SU-DHL-6 (cell line): ENCODE results near the gene SGCD.

Experiments
- H2AFZ ChIP-seq: fragments of 200-600 bp; sonication (generic); 2 replicates; pipeline ENCODE4 v1.6.1; 2014; ENCODE audit warnings: low read depth, mild to moderate bottlenecking, moderate library complexity, mixed read lengths, antibody characterized with exemption, low read length; ENCODE audit not compliant: severe bottlenecking
- H3F3A ChIP-seq: fragments of 200-600 bp; shearing (Covaris generic); 2 replicates; pipeline ENCODE4 v1.6.0; 2016; ENCODE audit warnings: antibody characterized with exemption, mild to moderate bottlenecking; ENCODE audit not compliant: insufficient read depth
- H3K27ac ChIP-seq: fragments of 200-600 bp; sonication (generic); 2 replicates; pipeline ENCODE4 v1.5.1; 2016; ENCODE audit warnings: low read depth, mild to moderate bottlenecking, low read length, moderate library complexity, mixed read lengths
- H3K27me3 ChIP-seq: fragments of 200-600 bp; sonication (generic), shearing (Covaris generic); 2 replicates; pipeline ENCODE4 v1.6.0; 2014; ENCODE audit warnings: mild to moderate bottlenecking, low read length
- H3K36me3 ChIP-seq: fragments of 200-600 bp; sonication (generic); 2 replicates; pipeline ENCODE4 v1.6.1; 2014; ENCODE audit warnings: mild to moderate bottlenecking, low read length, mixed read lengths
- H3K4me2 ChIP-seq: fragments of 300-600, 200-600 bp; shearing (Covaris generic), sonication (generic); 2 replicates; pipeline ENCODE4 v1.6.0; 2014; ENCODE audit warnings: low read length, low read depth, mild to moderate bottlenecking; ENCODE audit not compliant: poor library complexity, severe bottlenecking
- H3K4me3 ChIP-seq: fragments of 200-600 bp; sonication (generic); 2 replicates; pipeline ENCODE4 v1.5.1; 2014; ENCODE audit warnings: antibody characterized with exemption, low read length, mild to moderate bottlenecking, mixed read lengths; ENCODE audit not compliant: insufficient read depth, poor library complexity, severe bottlenecking
- H3K79me2 ChIP-seq: fragments of 200-600 bp; sonication (generic); 2 replicates; pipeline ENCODE4 v1.6.1; 2014; ENCODE audit warnings: mild to moderate bottlenecking, low read length, moderate library complexity; ENCODE audit not compliant: insufficient read depth
- H3K9ac ChIP-seq: fragments of 200-600 bp; sonication (generic); 2 replicates; pipeline ENCODE4 v1.7.0; 2014; ENCODE audit warnings: mild to moderate bottlenecking, low read length
- H3K9me2 ChIP-seq: fragments of 200-600 bp; sonication (generic); replicated peaks from 2 replicates; pipeline ENCODE4 v1.6.1; 2014; ENCODE audit warnings: low read length; ENCODE audit not compliant: insufficient read depth
- H3K9me3 ChIP-seq: fragments of 200-600 bp; sonication (generic); 2 replicates; pipeline ENCODE4 v1.6.1; 2014; ENCODE audit warnings: low read length, mixed read lengths; ENCODE audit not compliant: insufficient read depth
- H4K20me1 ChIP-seq: fragments of 200-600 bp; sonication (generic); 2 replicates; pipeline ENCODE4 v1.6.1; 2014; ENCODE audit warnings: low read depth, mild to moderate bottlenecking, antibody characterized with exemption, low read length, moderate library complexity, mixed read lengths
- CTCF ChIP-seq: fragments of 200-600 bp; sonication (generic); IDR thresholded peaks from one replicate; pipeline ENCODE4 v1.5.1; 2017; ENCODE audit warnings: antibody characterized with exemption, mild to moderate bottlenecking, low read length, moderate library complexity; ENCODE audit not compliant: insufficient read depth, poor library complexity, severe bottlenecking
- EZH2phosphoT487 ChIP-seq: fragments of 200-600 bp; sonication (generic), shearing (Covaris generic); conservative IDR thresholded peaks from 2 replicates; pipeline ENCODE4 v1.6.1; 2018; ENCODE audit warnings: mild to moderate bottlenecking, antibody characterized with exemption, low read length, moderate library complexity, mixed read lengths

Gene SGCD

GRCh38 chr5:156476678-156477077 is 149.7 kb downstream of the SGCD start:
- H3K4me2 ChIP-seq, result no peak overlapping the region
- TF ChIP-seq EZH2phosphoT487, result no peak
- no peak for TF ChIP-seq CTCF
- no peaks in the 10 kb centered on the region for H3K27me3 ChIP-seq
- H3F3A ChIP-seq, result no peaks in the 10 kb centered on the region
- H3K9me2 ChIP-seq, result no peaks in the 10 kb centered on the region
- no peaks in the 10 kb centered on the region for H3K36me3 ChIP-seq
- H3K27ac ChIP-seq, result no peak overlapping the region
- H2AFZ ChIP-seq, result no peak overlapping the region
- no peaks in the 10 kb centered on the region for H3K79me2 ChIP-seq
- no peaks in the 10 kb centered on the region for H3K9me3 ChIP-seq
- no peak overlapping the region for H3K4me3 ChIP-seq
- no peaks in the 10 kb centered on the region for H4K20me1 ChIP-seq
- no peak overlapping the region for H3K9ac ChIP-seq

- Histone ChIP-seq H3K4me2 (no peak overlapping the region), H3F3A (no peaks in the 10 kb centered on the region), H2AFZ (no peak overlapping the region), H3K9me3 (no peaks in the 10 kb centered on the region), H3K79me2 (no peaks in the 10 kb centered on the region), H3K4me3 (no peak overlapping the region), H3K27ac (no peak overlapping the region), H3K9me2 (no peaks in the 10 kb centered on the region), H3K36me3 (no peaks in the 10 kb centered on the region), H3K9ac (no peak overlapping the region), H3K27me3 (no peaks in the 10 kb centered on the region), H4K20me1 (no peaks in the 10 kb centered on the region)
- TF ChIP-seq EZH2phosphoT487 (no peak), CTCF (no peak)
Measured at GRCh38 chr5:156477196-156477595, 150.2 kb downstream of the SGCD start.

GRCh38 chr5:156479849-156480248 is 152.9 kb downstream of the SGCD start:
- H4K20me1 ChIP-seq, result no peaks in the 10 kb centered on the region
- H3K27ac ChIP-seq, result no peak overlapping the region
- no peaks in the 10 kb centered on the region for H3K27me3 ChIP-seq
- H3F3A ChIP-seq, result no peaks in the 10 kb centered on the region
- H3K4me2 ChIP-seq, result no peak overlapping the region
- no peaks in the 10 kb centered on the region for H3K79me2 ChIP-seq
- no peak overlapping the region for H2AFZ ChIP-seq
- TF ChIP-seq EZH2phosphoT487 (no peak), CTCF (no peak)
- no peaks in the 10 kb centered on the region for H3K9me2 ChIP-seq
- H3K9me3 ChIP-seq, result no peaks in the 10 kb centered on the region
- no peak overlapping the region for H3K4me3 ChIP-seq
- H3K9ac ChIP-seq, result no peak overlapping the region
- H3K36me3 ChIP-seq, result no peaks in the 10 kb centered on the region

- Histone ChIP-seq H3K36me3 (no peaks in the 10 kb centered on the region), H3K9ac (no peak overlapping the region), H3K27me3 (no peaks in the 10 kb centered on the region), H3K4me3 (no peak overlapping the region), H3K79me2 (no peaks in the 10 kb centered on the region), H3F3A (no peaks in the 10 kb centered on the region), H4K20me1 (no peaks in the 10 kb centered on the region), H2AFZ (no peak overlapping the region), H3K27ac (no peak overlapping the region), H3K9me3 (no peaks in the 10 kb centered on the region), H3K9me2 (no peaks in the 10 kb centered on the region), H3K4me2 (no peak overlapping the region)
- TF ChIP-seq EZH2phosphoT487 (no peak), CTCF (no peak)
Measured at GRCh38 chr5:156481741-156482140, 154.8 kb downstream of the SGCD start.
